ENCODE data around the gene CNTN5. TPM values are rescaled to one million over a fixed set of nuclear protein-coding genes. Genes with fewer than 3 reads are reported as not detected.

Gene CNTN5
- total and polyA plus RNA-seq, 2 donors (not counting 1 experiment from before 2014, with no cell fraction given): 0.17 TPM; not detected in 1

- peak; percentile 84 to 89 for DNase-seq (ENCODE audit: low read depth in 2 of 2)
- Histone ChIP-seq H3K9me3 (ENCODE audit: control insufficient read depth, insufficient read depth, low read depth, low read length) (no peaks in the 10 kb centered on the region), H3K4me1 (ENCODE audit: control insufficient read depth, extremely low read depth, insufficient read depth, low read length) (no peaks in the 10 kb centered on the region), H3K27ac (ENCODE audit: insufficient read depth, low read length) (no peak overlapping the region), H3K79me2 (ENCODE audit: control insufficient read depth, insufficient read depth, low read length) (no peaks in the 10 kb centered on the region), H3K4me2 (ENCODE audit: extremely low read depth, insufficient read depth, low read length) (no peak overlapping the region), H2AFZ (ENCODE audit: low read length) (no peak overlapping the region), H3K27me3 (ENCODE audit: control insufficient read depth, insufficient read depth, low read length) (no peaks in the 10 kb centered on the region), H3K36me3 (ENCODE audit: control insufficient read depth, insufficient read depth, low read length) (no peaks in the 10 kb centered on the region), H3K4me3 (replicated peaks in 1 of 4; ENCODE audit: control extremely low read depth in 1 of 4, insufficient read depth in 1 of 4, low read depth in 3 of 4, low read length in 4 of 4) (no peak overlapping the region), H3K9ac (ENCODE audit: insufficient read depth, low read length) (no peak overlapping the region), H4K20me1 (ENCODE audit: control insufficient read depth, extremely low read depth, insufficient read depth, low read length) (no peaks in the 10 kb centered on the region)
- TF ChIP-seq CTCF (conservative IDR thresholded peaks at IDR 0.05 in 1 of 2, IDR thresholded peaks at IDR 0.05 in 1 of 2; ENCODE audit: low read depth in 1 of 2, low read length in 2 of 2) (no peak), EZH2 (IDR thresholded peaks at IDR 0.05; ENCODE audit: low read length, missing control alignments) (no peak)
Measured at GRCh38 chr11:99325847-99326246, 305.1 kb downstream of the CNTN5 start.

GRCh38 chr11:99327066-99327465 is 306.3 kb downstream of the CNTN5 start:
- Histone ChIP-seq H3K4me2 (ENCODE audit: extremely low read depth, insufficient read depth, low read length) (no peak overlapping the region), H3K4me1 (ENCODE audit: control insufficient read depth, extremely low read depth, insufficient read depth, low read length) (no peaks in the 10 kb centered on the region), H3K4me3 (replicated peaks in 1 of 4; ENCODE audit: control extremely low read depth in 1 of 4, insufficient read depth in 1 of 4, low read depth in 3 of 4, low read length in 4 of 4) (no peak overlapping the region), H3K36me3 (ENCODE audit: control insufficient read depth, insufficient read depth, low read length) (no peaks in the 10 kb centered on the region), H3K79me2 (ENCODE audit: control insufficient read depth, insufficient read depth, low read length) (no peaks in the 10 kb centered on the region), H3K27me3 (ENCODE audit: control insufficient read depth, insufficient read depth, low read length) (no peaks in the 10 kb centered on the region), H3K27ac (ENCODE audit: insufficient read depth, low read length) (no peak overlapping the region), H3K9ac (ENCODE audit: insufficient read depth, low read length) (no peak overlapping the region), H2AFZ (ENCODE audit: low read length) (no peak overlapping the region), H4K20me1 (ENCODE audit: control insufficient read depth, extremely low read depth, insufficient read depth, low read length) (no peaks in the 10 kb centered on the region), H3K9me3 (ENCODE audit: control insufficient read depth, insufficient read depth, low read depth, low read length) (no peaks in the 10 kb centered on the region)
- TF ChIP-seq EZH2 (IDR thresholded peaks at IDR 0.05; ENCODE audit: low read length, missing control alignments): no peak
- no peak for TF ChIP-seq CTCF (conservative IDR thresholded peaks at IDR 0.05 in 1 of 2, IDR thresholded peaks at IDR 0.05 in 1 of 2; ENCODE audit: low read depth in 1 of 2, low read length in 2 of 2)
- no peak for DNase-seq (ENCODE audit: low read depth in 2 of 2)

- H4K20me1 ChIP-seq (ENCODE audit: control insufficient read depth, extremely low read depth, insufficient read depth, low read length): no peaks in the 10 kb centered on the region
Measured at GRCh38 chr11:99327527-99327926, 306.8 kb downstream of the CNTN5 start.

More at GRCh38 chr11:99327527-99327926, 306.8 kb downstream of the CNTN5 start:
- no peaks in the 10 kb centered on the region for H3K36me3 ChIP-seq (ENCODE audit: control insufficient read depth, insufficient read depth, low read length)
- H3K4me3 ChIP-seq (replicated peaks in 1 of 4; ENCODE audit: control extremely low read depth in 1 of 4, insufficient read depth in 1 of 4, low read depth in 3 of 4, low read length in 4 of 4): no peak overlapping the region
- no peak overlapping the region for H2AFZ ChIP-seq (ENCODE audit: low read length)
- TF ChIP-seq EZH2 (IDR thresholded peaks at IDR 0.05; ENCODE audit: low read length, missing control alignments) (no peak), CTCF (conservative IDR thresholded peaks at IDR 0.05 in 1 of 2, IDR thresholded peaks at IDR 0.05 in 1 of 2; ENCODE audit: low read depth in 1 of 2, low read length in 2 of 2) (no peak)
- H3K27ac ChIP-seq (ENCODE audit: insufficient read depth, low read length): no peak overlapping the region
- no peak overlapping the region for H3K9ac ChIP-seq (ENCODE audit: insufficient read depth, low read length)
- H3K27me3 ChIP-seq (ENCODE audit: control insufficient read depth, insufficient read depth, low read length): no peaks in the 10 kb centered on the region
- no peaks in the 10 kb centered on the region for H3K4me1 ChIP-seq (ENCODE audit: control insufficient read depth, extremely low read depth, insufficient read depth, low read length)
- no peak overlapping the region for H3K4me2 ChIP-seq (ENCODE audit: extremely low read depth, insufficient read depth, low read length)
- H3K79me2 ChIP-seq (ENCODE audit: control insufficient read depth, insufficient read depth, low read length): no peaks in the 10 kb centered on the region
- H3K9me3 ChIP-seq (ENCODE audit: control insufficient read depth, insufficient read depth, low read depth, low read length): no peaks in the 10 kb centered on the region
- peak in 1 of 2 donors; percentile 6 for DNase-seq (ENCODE audit: low read depth in 2 of 2)
